OCI-LY1 (cell line): ENCODE data around the gene SLC25A46.

Experiments
- H2AFZ ChIP-seq: fragments of 200-600 bp; sonication (generic), shearing (Covaris generic); 2 replicates; pipeline ENCODE4 v1.6.0; 2014; ENCODE audit warnings: antibody characterized with exemption, mild to moderate bottlenecking, low read length
- H3F3A ChIP-seq: fragments of 200-600 bp; sonication (generic), shearing (Covaris generic); 2 replicates; pipeline ENCODE4 v1.6.0; 2014; ENCODE audit warnings: mild to moderate bottlenecking, antibody characterized with exemption, low read length, moderate library complexity; ENCODE audit not compliant: insufficient read depth
- H3K27ac ChIP-seq: fragments of 200-600 bp; sonication (generic); 2 replicates; pipeline ENCODE4 v1.5.1; 2014; ENCODE audit warnings: low read length, mixed run types, mild to moderate bottlenecking, low read depth; ENCODE audit not compliant: poor library complexity, severe bottlenecking
- H3K27me3 ChIP-seq: fragments of 200-600 bp; sonication (generic); 2 replicates; pipeline ENCODE4 v1.6.0; 2014; ENCODE audit warnings: antibody characterized with exemption, mild to moderate bottlenecking, low read length, moderate library complexity; ENCODE audit not compliant: insufficient read depth
- H3K36me3 ChIP-seq: fragments of 200-600 bp; sonication (generic); 2 replicates; pipeline ENCODE4 v1.6.1; 2014; ENCODE audit warnings: mild to moderate bottlenecking, antibody characterized with exemption, low read length, moderate library complexity, mixed read lengths; ENCODE audit not compliant: insufficient read depth
- H3K4me1 ChIP-seq: fragments of 200-600 bp; sonication (generic); 2 replicates; pipeline ENCODE4 v1.5.1; 2014; ENCODE audit warnings: mild to moderate bottlenecking, low read length, moderate library complexity; ENCODE audit not compliant: insufficient read depth, severe bottlenecking
- H3K4me2 ChIP-seq: fragments of 200-600 bp; sonication (generic), shearing (Covaris generic); 2 replicates; pipeline ENCODE4 v1.6.1; 2014; ENCODE audit warnings: low read length
- H3K4me3 ChIP-seq: fragments of 200-600 bp; sonication (generic); 2 replicates; pipeline ENCODE4 v1.5.1; 2014; ENCODE audit warnings: low read length, low read depth, mild to moderate bottlenecking, mixed read lengths; ENCODE audit not compliant: poor library complexity, severe bottlenecking
- H3K79me2 ChIP-seq: fragments of 200-600 bp; shearing (Covaris generic); 2 replicates; pipeline ENCODE4 v1.6.1; 2016; ENCODE audit warnings: mixed run types, low read length, mixed read lengths; ENCODE audit not compliant: insufficient read depth
- H3K9ac ChIP-seq: fragments of 200-600 bp; sonication (generic), shearing (Covaris generic); 2 replicates; pipeline ENCODE4 v1.6.1; 2014; ENCODE audit warnings: mild to moderate bottlenecking, low read length, mixed read lengths
- H3K9me2 ChIP-seq: fragments of 200-600 bp; sonication (generic), shearing (Covaris generic); 2 replicates; pipeline ENCODE4 v1.6.1; 2014; ENCODE audit warnings: low read depth, mild to moderate bottlenecking, low read length, mixed read lengths
- H3K9me3 ChIP-seq: fragments of 200-600 bp; shearing (Covaris generic); 2 replicates; pipeline ENCODE4 v1.6.1; 2014; ENCODE audit warnings: low read length, mixed read lengths
- H4K20me1 ChIP-seq: fragments of 200-600 bp; sonication (generic), shearing (Covaris generic); 2 replicates; pipeline ENCODE4 v1.6.0; 2016; ENCODE audit warnings: mild to moderate bottlenecking, low read length; ENCODE audit not compliant: insufficient read depth
- CTCF ChIP-seq: fragments of 200-600 bp; sonication (generic), shearing (Covaris generic); IDR thresholded peaks from 2 replicates; pipeline ENCODE4 v1.5.1; 2017; ENCODE audit warnings: mild to moderate bottlenecking, antibody characterized with exemption, low read length, moderate library complexity, mixed read lengths
- EZH2 ChIP-seq: fragments of 200-600 bp; sonication (generic), shearing (Covaris generic); IDR thresholded peaks from 2 replicates; pipeline ENCODE4 v1.8.0; 2017; ENCODE audit warnings: borderline replicate concordance, mixed run types, mild to moderate bottlenecking, antibody characterized with exemption, low read length, moderate library complexity, mixed read lengths

Gene SLC25A46

GRCh38 chr5:110702704-110703103 lies 36.1 kb upstream of the SLC25A46 start:
- Histone ChIP-seq H3K36me3 (no peaks in the 10 kb centered on the region), H3K4me1 (no peaks in the 10 kb centered on the region), H3K4me2 (no peak overlapping the region), H3K79me2 (no peaks in the 10 kb centered on the region), H3K9ac (no peak overlapping the region), H3K9me3 (no peaks in the 10 kb centered on the region), H4K20me1 (no peaks in the 10 kb centered on the region), H3K4me3 (no peak overlapping the region), H3F3A (no peaks in the 10 kb centered on the region), H3K9me2 (no peaks in the 10 kb centered on the region), H3K27me3 (no peaks in the 10 kb centered on the region), H3K27ac (no peak overlapping the region), H2AFZ (no peak overlapping the region)
- TF ChIP-seq CTCF = no peak
- TF ChIP-seq EZH2 = no peak

GRCh38 chr5:110703481-110703880 lies 35.3 kb upstream of the SLC25A46 start:
- Histone ChIP-seq H3K4me3 (no peak overlapping the region), H3F3A (no peaks in the 10 kb centered on the region), H3K27ac (no peak overlapping the region), H2AFZ (no peak overlapping the region), H3K9me3 (no peaks in the 10 kb centered on the region), H3K36me3 (no peaks in the 10 kb centered on the region), H3K27me3 (no peaks in the 10 kb centered on the region), H3K4me2 (no peak overlapping the region), H3K79me2 (no peaks in the 10 kb centered on the region), H3K9ac (no peak overlapping the region), H3K9me2 (no peaks in the 10 kb centered on the region), H4K20me1 (no peaks in the 10 kb centered on the region), H3K4me1 (no peaks in the 10 kb centered on the region)
- TF ChIP-seq CTCF (no peak), EZH2 (no peak)

- no peaks in the 10 kb centered on the region for H3K9me2 ChIP-seq
- no peaks in the 10 kb centered on the region for H3K27me3 ChIP-seq
- H3K27ac ChIP-seq = no peak overlapping the region
- H4K20me1 ChIP-seq = no peaks in the 10 kb centered on the region
- no peaks in the 10 kb centered on the region for H3F3A ChIP-seq
- no peak overlapping the region for H3K4me3 ChIP-seq
- no peaks in the 10 kb centered on the region for H3K9me3 ChIP-seq
- no peaks in the 10 kb centered on the region for H3K36me3 ChIP-seq
- no peak overlapping the region for H2AFZ ChIP-seq
- no peaks in the 10 kb centered on the region for H3K4me1 ChIP-seq
- no peak overlapping the region for H3K4me2 ChIP-seq
- no peak for TF ChIP-seq CTCF
- no peak for TF ChIP-seq EZH2
- H3K9ac ChIP-seq = no peak overlapping the region
- no peaks in the 10 kb centered on the region for H3K79me2 ChIP-seq
Measured at GRCh38 chr5:110705349-110705748, 33.5 kb upstream of the SLC25A46 start.
